Loucy (cell line): Measurements from ENCODE around the gene SCCPDH.

Experiments
- CTCF ChIP-seq: fragments of 200-600 bp; sonication (generic); conservative IDR thresholded peaks from 2 replicates; pipeline ENCODE4 v1.5.1; 2014; ENCODE audit warnings: mild to moderate bottlenecking, antibody characterized with exemption, low read length
- EZH2phosphoT487 ChIP-seq: fragments of 200-600 bp; IDR thresholded peaks from 2 replicates; pipeline ENCODE4 v1.6.1; 2018; ENCODE audit warnings: antibody characterized with exemption, mild to moderate bottlenecking, moderate library complexity, borderline replicate concordance

GRCh38 chr1:246689409-246690008 lies 34.7 kb upstream of the SCCPDH start:
- TF ChIP-seq CTCF (peak; percentile 86), EZH2phosphoT487 (no peak)
